ENCODE results near the gene STX16. TPM values are rescaled to one million over a fixed set of nuclear protein-coding genes. Genes with fewer than 3 reads are reported as not detected.

Gene STX16
- total and polyA plus RNA-seq, 9 of the 15 experiments (the other 6 are each of a cell fraction or from before 2014, with no cell fraction given): 4.4 to 43.5 (median 14.7) TPM

DNA sequence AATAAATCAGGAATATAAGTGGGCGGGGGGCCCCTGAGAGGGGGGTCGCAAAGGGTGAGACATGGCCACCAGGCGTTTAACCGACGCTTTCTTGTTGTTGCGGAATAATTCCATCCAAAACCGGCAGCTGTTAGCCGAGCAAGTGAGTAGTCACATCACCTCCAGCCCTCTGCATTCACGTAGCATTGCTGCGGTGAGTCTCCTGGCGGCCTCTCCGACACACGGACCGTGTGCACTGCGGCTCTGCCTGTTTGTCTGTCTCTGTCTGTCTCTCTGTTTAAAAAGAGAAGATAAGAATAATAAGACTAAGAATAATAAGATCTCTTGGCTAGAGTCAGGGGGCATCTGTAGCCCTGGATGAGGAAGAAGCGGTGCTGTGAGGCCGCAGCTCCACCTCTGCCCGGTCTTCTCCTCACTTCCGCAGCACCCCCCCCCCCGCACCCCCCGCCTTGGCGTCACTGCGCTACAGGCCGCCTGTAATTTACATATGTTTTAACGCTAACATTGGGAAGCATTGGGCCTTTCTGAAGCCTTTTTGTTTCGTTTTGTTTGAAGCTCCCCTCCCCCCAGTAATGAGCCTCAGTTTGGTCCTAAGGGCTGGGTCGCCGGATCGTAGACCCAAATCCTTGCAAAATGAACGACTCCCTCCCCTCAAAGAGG lies 993 bp downstream of the STX16 start (continued):
- TF ChIP-seq, protein P1, sequence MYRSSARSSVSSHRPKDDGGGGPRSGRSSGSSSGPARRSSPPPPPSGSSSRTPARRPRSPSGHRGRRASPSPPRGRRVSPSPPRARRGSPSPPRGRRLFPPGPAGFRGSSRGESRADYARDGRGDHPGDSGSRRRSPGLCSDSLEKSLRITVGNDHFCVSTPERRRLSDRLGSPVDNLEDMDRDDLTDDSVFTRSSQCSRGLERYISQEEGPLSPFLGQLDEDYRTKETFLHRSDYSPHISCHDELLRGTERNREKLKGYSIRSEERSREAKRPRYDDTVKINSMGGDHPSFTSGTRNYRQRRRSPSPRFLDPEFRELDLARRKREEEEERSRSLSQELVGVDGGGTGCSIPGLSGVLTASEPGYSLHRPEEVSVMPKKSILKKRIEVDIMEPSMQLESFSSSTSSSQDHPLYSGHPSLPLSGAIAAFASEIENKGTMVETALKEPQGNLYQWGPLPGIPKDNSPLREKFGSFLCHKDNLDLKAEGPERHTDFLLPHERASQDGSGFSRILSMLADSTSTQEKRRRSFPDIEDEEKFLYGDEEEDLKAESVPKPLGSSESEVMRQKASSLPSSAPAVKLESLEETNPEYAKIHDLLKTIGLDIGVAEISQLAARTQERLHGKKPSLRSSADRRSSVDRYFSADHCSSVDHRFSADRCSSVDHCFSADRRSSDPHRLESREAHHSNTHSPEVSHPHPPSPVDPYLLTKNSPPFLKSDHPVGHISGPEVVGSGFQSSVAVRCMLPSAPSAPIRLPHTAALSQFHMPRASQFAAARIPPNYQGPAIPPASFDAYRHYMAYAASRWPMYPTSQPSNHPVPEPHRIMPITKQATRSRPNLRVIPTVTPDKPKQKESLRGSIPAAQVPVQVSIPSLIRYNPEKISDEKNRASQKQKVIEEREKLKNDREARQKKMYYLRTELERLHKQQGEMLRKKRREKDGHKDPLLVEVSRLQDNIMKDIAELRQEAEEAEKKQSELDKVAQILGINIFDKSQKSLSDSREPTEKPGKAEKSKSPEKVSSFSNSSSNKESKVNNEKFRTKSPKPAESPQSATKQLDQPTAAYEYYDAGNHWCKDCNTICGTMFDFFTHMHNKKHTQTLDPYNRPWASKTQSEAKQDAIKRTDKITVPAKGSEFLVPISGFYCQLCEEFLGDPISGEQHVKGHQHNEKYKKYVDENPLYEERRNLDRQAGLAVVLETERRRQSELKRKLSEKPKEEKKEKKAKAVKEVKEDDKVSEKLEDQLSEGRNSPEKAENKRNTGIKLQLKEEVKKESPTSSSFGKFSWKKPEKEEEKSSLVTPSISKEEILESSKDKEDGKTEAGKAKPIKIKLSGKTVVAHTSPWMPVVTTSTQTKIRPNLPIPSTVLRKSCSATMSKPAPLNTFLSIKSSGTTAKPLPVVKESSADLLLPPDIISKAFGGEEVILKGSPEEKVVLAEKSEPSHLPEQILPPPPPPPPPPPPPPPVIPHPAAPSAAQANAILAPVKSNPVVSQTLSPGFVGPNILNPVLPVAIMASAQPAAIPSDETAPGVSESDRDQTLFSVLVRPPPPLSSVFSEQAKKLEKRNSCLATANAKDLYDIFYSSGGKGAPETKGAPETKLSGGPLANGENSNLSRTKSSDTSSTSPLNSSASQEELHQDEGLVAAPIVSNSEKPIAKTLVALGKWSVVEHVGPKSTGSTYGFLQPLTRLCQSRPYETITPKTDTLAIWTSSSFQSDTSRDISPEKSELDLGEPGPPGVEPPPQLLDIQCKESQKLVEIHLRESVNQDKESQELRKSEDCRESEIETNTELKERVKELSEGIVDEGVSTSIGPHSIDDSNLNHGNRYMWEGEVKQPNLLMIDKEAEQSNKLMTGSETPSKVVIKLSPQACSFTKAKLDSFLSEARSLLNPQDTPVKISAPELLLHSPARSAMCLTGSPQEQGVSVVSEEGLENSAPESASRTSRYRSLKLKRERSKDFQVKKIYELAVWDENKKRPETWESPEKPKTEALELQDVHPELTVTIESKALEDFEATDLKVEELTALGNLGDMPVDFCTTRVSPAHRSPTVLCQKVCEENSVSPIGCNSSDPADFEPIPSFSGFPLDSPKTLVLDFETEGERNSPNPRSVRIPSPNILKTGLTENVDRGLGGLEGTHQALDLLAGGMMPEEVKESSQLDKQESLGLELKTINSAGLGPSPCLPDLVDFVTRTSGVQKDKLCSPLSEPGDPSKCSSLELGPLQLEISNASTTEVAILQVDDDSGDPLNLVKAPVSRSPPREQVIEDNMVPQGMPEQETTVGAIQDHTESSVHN (IDR thresholded peaks at IDR 0.05; ENCODE audit: borderline replicate concordance in 1 of 2, low read depth in 1 of 2): peak in 1 of 2 experiments; percentile 11; a peak in 1 of 4 replicates
- peak; percentile 74 for TF ChIP-seq ELF1 (tag; IDR thresholded peaks at IDR 0.05)
- TF ChIP-seq RBM17 (IDR thresholded peaks at IDR 0.05; ENCODE audit: borderline replicate concordance, low read depth, low read length): no peak
- no peak for TF ChIP-seq ZNF253 (CRISPR knock-in tag; conservative IDR thresholded peaks at IDR 0.05)
- TF ChIP-seq CEBPB (tag; IDR thresholded peaks at IDR 0.05): no peak
- peak in 1 of 2 experiments; percentile 53; a peak in 2 of 4 replicates for TF ChIP-seq FOXK2 (conservative IDR thresholded peaks at IDR 0.05 in 1 of 2, IDR thresholded peaks at IDR 0.05 in 1 of 2; ENCODE audit: low read depth in 2 of 2)
- TF ChIP-seq SREBF2 (CRISPR knock-in tag; IDR thresholded peaks at IDR 0.05): no peak
- TF ChIP-seq POLR2H (tag; IDR thresholded peaks at IDR 0.05; ENCODE audit: low read depth): peak; percentile 28; the same call in 1 of the 2 replicates
- TF ChIP-seq CREM (IDR thresholded peaks at IDR 0.05; ENCODE audit: low read depth): peak; percentile 82
- no peak for TF ChIP-seq ETV6 (IDR thresholded peaks at IDR 0.05; ENCODE audit: borderline replicate concordance in 1 of 2, low read depth in 2 of 2, low read length in 1 of 2)
- no peak for TF ChIP-seq ETV6 (CRISPR knock-in tag; IDR thresholded peaks at IDR 0.05; ENCODE audit: borderline replicate concordance)
- TF ChIP-seq ZNF12 (CRISPR knock-in tag; IDR thresholded peaks at IDR 0.05): 0 out of 2 replicates have a peak, but pooled peaks have one; percentile 3
- TF ChIP-seq, protein P2, sequence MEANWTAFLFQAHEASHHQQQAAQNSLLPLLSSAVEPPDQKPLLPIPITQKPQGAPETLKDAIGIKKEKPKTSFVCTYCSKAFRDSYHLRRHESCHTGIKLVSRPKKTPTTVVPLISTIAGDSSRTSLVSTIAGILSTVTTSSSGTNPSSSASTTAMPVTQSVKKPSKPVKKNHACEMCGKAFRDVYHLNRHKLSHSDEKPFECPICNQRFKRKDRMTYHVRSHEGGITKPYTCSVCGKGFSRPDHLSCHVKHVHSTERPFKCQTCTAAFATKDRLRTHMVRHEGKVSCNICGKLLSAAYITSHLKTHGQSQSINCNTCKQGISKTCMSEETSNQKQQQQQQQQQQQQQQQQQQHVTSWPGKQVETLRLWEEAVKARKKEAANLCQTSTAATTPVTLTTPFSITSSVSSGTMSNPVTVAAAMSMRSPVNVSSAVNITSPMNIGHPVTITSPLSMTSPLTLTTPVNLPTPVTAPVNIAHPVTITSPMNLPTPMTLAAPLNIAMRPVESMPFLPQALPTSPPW (CRISPR knock-in tag; IDR thresholded peaks at IDR 0.05): peak; percentile 100
- peak; percentile 34; the same call in 1 of the 2 replicates for TF ChIP-seq ZBTB7A (IDR thresholded peaks at IDR 0.05; ENCODE audit: borderline replicate concordance, control insufficient read depth, low read depth, low read length)
- TF ChIP-seq ELF2 (CRISPR knock-in tag; IDR thresholded peaks at IDR 0.05): 0 out of 2 replicates have a peak, but pooled peaks have one; percentile 52
- TF ChIP-seq, protein P3, sequence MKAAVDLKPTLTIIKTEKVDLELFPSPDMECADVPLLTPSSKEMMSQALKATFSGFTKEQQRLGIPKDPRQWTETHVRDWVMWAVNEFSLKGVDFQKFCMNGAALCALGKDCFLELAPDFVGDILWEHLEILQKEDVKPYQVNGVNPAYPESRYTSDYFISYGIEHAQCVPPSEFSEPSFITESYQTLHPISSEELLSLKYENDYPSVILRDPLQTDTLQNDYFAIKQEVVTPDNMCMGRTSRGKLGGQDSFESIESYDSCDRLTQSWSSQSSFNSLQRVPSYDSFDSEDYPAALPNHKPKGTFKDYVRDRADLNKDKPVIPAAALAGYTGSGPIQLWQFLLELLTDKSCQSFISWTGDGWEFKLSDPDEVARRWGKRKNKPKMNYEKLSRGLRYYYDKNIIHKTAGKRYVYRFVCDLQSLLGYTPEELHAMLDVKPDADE (conservative IDR thresholded peaks at IDR 0.05; ENCODE audit: control insufficient read depth, low read depth, low read length): peak; percentile 52
